ENCODE results near the gene TBX2.

TBX2 gene

GRCh38 chr17:61369751-61370150 is 29.9 kb upstream of the TBX2 start:
- no peak for DNase-seq

- DNase-seq, result no peak
Measured at GRCh38 chr17:61371179-61371578, 28.5 kb upstream of the TBX2 start.

GRCh38 chr17:61371606-61372005 is 28.0 kb upstream of the TBX2 start:
- no peak for DNase-seq

GRCh38 chr17:61372436-61372835 is 27.2 kb upstream of the TBX2 start:
- no peak for DNase-seq

- DNase-seq, result no peak
Measured at GRCh38 chr17:61376931-61377838, 22.5 kb upstream of the TBX2 start.

GRCh38 chr17:61378658-61379456 is 20.8 kb upstream of the TBX2 start:
- DNase-seq, result no peak

GRCh38 chr17:61379457-61380216 is 20.0 kb upstream of the TBX2 start:
- no peak for DNase-seq

GRCh38 chr17:61380217-61380835 is 19.3 kb upstream of the TBX2 start:
- no peak for DNase-seq

- DNase-seq, result no peak
Measured at GRCh38 chr17:61380836-61381525, 18.7 kb upstream of the TBX2 start.

GRCh38 chr17:61381537-61381936 is 18.1 kb upstream of the TBX2 start:
- DNase-seq, result no peak

- no peak for DNase-seq
Measured at GRCh38 chr17:61382796-61383688, 16.6 kb upstream of the TBX2 start.

GRCh38 chr17:61383689-61384201 is 15.9 kb upstream of the TBX2 start:
- DNase-seq, result no peak

GRCh38 chr17:61384354-61384691 is 15.3 kb upstream of the TBX2 start:
- DNase-seq, result no peak

GRCh38 chr17:61384692-61385576 is 14.7 kb upstream of the TBX2 start:
- DNase-seq, result no peak

GRCh38 chr17:61385577-61386236 is 13.9 kb upstream of the TBX2 start:
- no peak for DNase-seq

GRCh38 chr17:61386251-61386650 is 13.4 kb upstream of the TBX2 start:
- DNase-seq, result no peak

- no peak for DNase-seq
Measured at GRCh38 chr17:61387011-61387410, 12.6 kb upstream of the TBX2 start.

GRCh38 chr17:61387511-61388305 is 11.9 kb upstream of the TBX2 start:
- DNase-seq, result no peak

Data from activated CD8-positive, alpha-beta memory T cell treated with anti-CD3 and anti-CD28 coated beads, Interleukin-2, amount 50 U/mL, for 4 hours (primary cell).